ENCODE measurements around the gene ZCCHC24. TPM values are rescaled to one million over a fixed set of nuclear protein-coding genes. Genes with fewer than 3 reads are reported as not detected.

ZCCHC24 gene
- total RNA-seq, 1 experiment from 2014 or later = 6.0 TPM

DNA sequence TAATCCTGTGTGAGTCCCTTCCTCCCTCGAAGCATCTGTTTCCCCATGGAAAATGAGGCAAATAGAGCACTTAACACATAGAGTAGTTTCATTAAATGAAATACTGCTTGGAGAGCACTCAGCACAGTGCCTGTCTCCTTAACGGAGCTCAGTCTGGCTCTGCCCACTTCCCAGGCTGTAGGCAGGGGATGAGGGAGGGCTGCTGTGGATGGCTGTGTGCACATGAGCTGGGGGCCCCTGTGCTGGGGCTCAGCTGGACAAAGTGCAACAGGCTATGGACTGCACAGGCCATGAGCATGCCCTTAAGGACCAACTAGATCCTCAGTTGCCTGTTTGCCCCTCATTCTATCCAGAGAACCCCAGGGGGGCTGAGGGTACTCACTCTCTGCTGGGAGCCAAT, 14.5 kb downstream of the ZCCHC24 start:
- ChIA-PET POLR2A (ENCODE audit: unreplicated experiment) (no interaction called here), CTCF (no interaction called here)
- no peaks in the 10 kb centered on the region for H3K27me3 ChIP-seq (ENCODE audit: insufficient read depth, low read depth)
- TF ChIP-seq EZH2 (IDR thresholded peaks at IDR 0.05; ENCODE audit: low read depth) = no peak
- TF ChIP-seq, protein P1, sequence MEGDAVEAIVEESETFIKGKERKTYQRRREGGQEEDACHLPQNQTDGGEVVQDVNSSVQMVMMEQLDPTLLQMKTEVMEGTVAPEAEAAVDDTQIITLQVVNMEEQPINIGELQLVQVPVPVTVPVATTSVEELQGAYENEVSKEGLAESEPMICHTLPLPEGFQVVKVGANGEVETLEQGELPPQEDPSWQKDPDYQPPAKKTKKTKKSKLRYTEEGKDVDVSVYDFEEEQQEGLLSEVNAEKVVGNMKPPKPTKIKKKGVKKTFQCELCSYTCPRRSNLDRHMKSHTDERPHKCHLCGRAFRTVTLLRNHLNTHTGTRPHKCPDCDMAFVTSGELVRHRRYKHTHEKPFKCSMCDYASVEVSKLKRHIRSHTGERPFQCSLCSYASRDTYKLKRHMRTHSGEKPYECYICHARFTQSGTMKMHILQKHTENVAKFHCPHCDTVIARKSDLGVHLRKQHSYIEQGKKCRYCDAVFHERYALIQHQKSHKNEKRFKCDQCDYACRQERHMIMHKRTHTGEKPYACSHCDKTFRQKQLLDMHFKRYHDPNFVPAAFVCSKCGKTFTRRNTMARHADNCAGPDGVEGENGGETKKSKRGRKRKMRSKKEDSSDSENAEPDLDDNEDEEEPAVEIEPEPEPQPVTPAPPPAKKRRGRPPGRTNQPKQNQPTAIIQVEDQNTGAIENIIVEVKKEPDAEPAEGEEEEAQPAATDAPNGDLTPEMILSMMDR (conservative IDR thresholded peaks at IDR 0.05) = no peak
- peaks cover 22% of the 10 kb centered on the region for H3F3A ChIP-seq (ENCODE audit: insufficient read depth, low read depth)
- H3K9me3 ChIP-seq (ENCODE audit: insufficient read depth, low read depth) = no peaks in the 10 kb centered on the region
- peaks cover 27% of the 10 kb centered on the region for H3K4me1 ChIP-seq (replicated peaks; ENCODE audit: insufficient read depth)
- no peak overlapping the region for H3K27ac ChIP-seq
- no peak for DNase-seq
- H2AFZ ChIP-seq = no peak overlapping the region
- no peaks in the 10 kb centered on the region for H3K36me3 ChIP-seq (ENCODE audit: low read depth)
- H3K79me2 ChIP-seq (ENCODE audit: low read depth) = peaks cover 19% of the 10 kb centered on the region; the same call in 1 of the 2 replicates
- intact Hi-C loops (cut with micrococcal nuclease; ENCODE audit: unreplicated experiment) = no loop called here
- H3K9me2 ChIP-seq (ENCODE audit: insufficient read depth) = no peaks in the 10 kb centered on the region
- no TSS peak for BruUV-seq (replicated peaks)
- H4K20me1 ChIP-seq (ENCODE audit: insufficient read depth) = no peaks in the 10 kb centered on the region
- H3K4me2 ChIP-seq = no peak overlapping the region
- no peak overlapping the region for H3K4me3 ChIP-seq

DNA sequence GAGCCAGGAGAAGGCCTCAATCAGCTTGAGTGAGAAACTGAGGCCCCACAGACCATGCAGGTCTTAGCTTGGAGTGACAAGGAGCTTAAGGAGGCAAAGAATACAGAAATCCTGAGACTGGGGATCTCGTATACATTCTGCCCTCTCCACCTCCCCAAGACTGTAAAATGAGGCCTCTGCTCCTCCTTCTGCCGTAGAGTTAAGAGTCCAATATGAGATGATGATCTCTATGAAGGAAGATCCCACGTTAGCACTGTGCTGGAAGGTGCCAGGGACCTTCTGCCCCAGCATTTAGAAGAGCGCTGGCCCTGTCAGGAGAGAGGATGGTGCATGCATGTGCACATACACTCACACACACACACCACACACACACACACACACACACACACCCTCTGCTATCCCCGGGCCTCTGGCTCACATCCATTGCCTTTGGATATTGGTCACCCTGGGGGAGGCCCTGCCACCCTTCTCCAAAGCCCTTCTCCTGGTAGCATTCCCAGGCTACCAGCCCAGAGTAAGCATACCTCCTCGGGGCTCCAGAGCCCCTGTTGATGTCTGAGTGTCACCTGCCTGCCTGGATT, 15.0 kb downstream of the ZCCHC24 start:
- intact Hi-C loops (cut with micrococcal nuclease; ENCODE audit: unreplicated experiment) = no loop called here
- Histone ChIP-seq H3K4me2 (no peak overlapping the region), H3K4me3 (no peak overlapping the region), H3K9me2 (ENCODE audit: insufficient read depth) (no peaks in the 10 kb centered on the region), H4K20me1 (ENCODE audit: insufficient read depth) (no peaks in the 10 kb centered on the region), H3K79me2 (ENCODE audit: low read depth) (peaks cover 19% of the 10 kb centered on the region; the same call in 1 of the 2 replicates), H3K27me3 (ENCODE audit: insufficient read depth, low read depth) (no peaks in the 10 kb centered on the region), H3K27ac (no peak overlapping the region), H3K9me3 (ENCODE audit: insufficient read depth, low read depth) (no peaks in the 10 kb centered on the region), H3K4me1 (replicated peaks; ENCODE audit: insufficient read depth) (peaks cover 22% of the 10 kb centered on the region), H3K36me3 (ENCODE audit: low read depth) (no peaks in the 10 kb centered on the region), H2AFZ (no peak overlapping the region), H3F3A (ENCODE audit: insufficient read depth, low read depth) (peaks cover 20% of the 10 kb centered on the region)
- CTCF ChIA-PET = no interaction called here
- DNase-seq = no peak
- BruUV-seq (replicated peaks) = no TSS peak
- POLR2A ChIA-PET (ENCODE audit: unreplicated experiment) = no interaction called here
- TF ChIP-seq, protein P1 (conservative IDR thresholded peaks at IDR 0.05) = no peak
- TF ChIP-seq EZH2 (IDR thresholded peaks at IDR 0.05; ENCODE audit: low read depth) = no peak

DNA sequence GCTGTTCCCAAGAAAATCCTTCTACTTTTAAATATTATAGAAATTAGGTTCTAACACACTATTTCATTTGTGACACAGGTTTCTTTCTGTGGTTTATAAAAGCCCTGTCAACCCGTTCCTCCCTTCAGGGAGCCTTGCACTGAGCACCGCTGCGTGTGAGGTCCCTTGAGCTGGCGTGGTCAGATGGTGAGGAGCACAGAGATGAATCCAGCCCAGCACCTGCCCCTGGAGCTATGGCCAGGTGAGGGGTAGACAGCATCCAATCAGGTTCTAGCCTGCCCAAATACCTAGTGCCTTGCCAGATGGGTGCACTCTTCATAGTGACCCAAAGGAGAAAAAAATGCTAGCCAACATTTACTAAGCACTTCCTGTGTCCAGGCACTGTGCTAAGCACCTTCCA, 15.7 kb downstream of the ZCCHC24 start:
- H2AFZ ChIP-seq = no peak overlapping the region
- no peaks in the 10 kb centered on the region for H3K36me3 ChIP-seq (ENCODE audit: low read depth)
- H3K4me1 ChIP-seq (replicated peaks; ENCODE audit: insufficient read depth) = peaks cover 15% of the 10 kb centered on the region
- H3K27ac ChIP-seq = no peak overlapping the region
- H3K4me3 ChIP-seq = no peak overlapping the region
- no peak for TF ChIP-seq EZH2 (IDR thresholded peaks at IDR 0.05; ENCODE audit: low read depth)
- TF ChIP-seq, protein P1 (conservative IDR thresholded peaks at IDR 0.05) = no peak
- CTCF ChIA-PET = no interaction called here
- no peaks in the 10 kb centered on the region for H3K9me2 ChIP-seq (ENCODE audit: insufficient read depth)
- peaks cover 19% of the 10 kb centered on the region; the same call in 1 of the 2 replicates for H3K79me2 ChIP-seq (ENCODE audit: low read depth)
- H3K9me3 ChIP-seq (ENCODE audit: insufficient read depth, low read depth) = no peaks in the 10 kb centered on the region
- H4K20me1 ChIP-seq (ENCODE audit: insufficient read depth) = no peaks in the 10 kb centered on the region
- intact Hi-C loops (cut with micrococcal nuclease; ENCODE audit: unreplicated experiment) = no loop called here
- peaks cover 14% of the 10 kb centered on the region for H3F3A ChIP-seq (ENCODE audit: insufficient read depth, low read depth)
- no peak for DNase-seq
- no TSS peak for BruUV-seq (replicated peaks)
- POLR2A ChIA-PET (ENCODE audit: unreplicated experiment) = no interaction called here
- H3K4me2 ChIP-seq = no peak overlapping the region
- no peaks in the 10 kb centered on the region for H3K27me3 ChIP-seq (ENCODE audit: insufficient read depth, low read depth)

All from PC-9 (cell line).